HEK293T (cell line): ENCODE data around the gene SRRM3.

ENCODE experiments used
- ARNT ChIP-seq: fragments of 450-650 bp; IDR thresholded peaks from 2 replicates; pipeline ENCODE4 v1.6.1; 2017; ENCODE audit warnings: mild to moderate bottlenecking
- BHLHE40 ChIP-seq: fragments of 450-650 bp; IDR thresholded peaks from 2 replicates; pipeline ENCODE4 v1.6.1; 2016; ENCODE audit warnings: mild to moderate bottlenecking, moderate library complexity, borderline replicate concordance
- ELF4 ChIP-seq: fragments of 450-650 bp; IDR thresholded peaks from 2 replicates; pipeline ENCODE4 v1.6.1; 2017; ENCODE audit warnings: antibody characterized with exemption
- FOXA1 ChIP-seq: fragments of 450-650 bp; IDR thresholded peaks from 2 replicates; pipeline ENCODE4 v1.6.1; 2016; ENCODE audit warnings: mild to moderate bottlenecking
- FOXK2 ChIP-seq: fragments of 450-650 bp; IDR thresholded peaks from 2 replicates; pipeline ENCODE4 v1.6.1; 2016; ENCODE audit warnings: mild to moderate bottlenecking
- FOXM1 ChIP-seq: fragments of 450-650 bp; IDR thresholded peaks from 2 replicates; pipeline ENCODE4 v1.6.1; 2017; ENCODE audit warnings: mild to moderate bottlenecking, borderline replicate concordance
- LEF1 ChIP-seq: fragments of 450-650 bp; IDR thresholded peaks from 2 replicates; pipeline ENCODE4 v1.6.1; 2017; ENCODE audit warnings: mild to moderate bottlenecking, borderline replicate concordance
- SP1 ChIP-seq: fragments of 450-650 bp; IDR thresholded peaks from 2 replicates; pipeline ENCODE4 v1.6.1; 2017
- SUZ12 ChIP-seq: fragments of 450-650 bp; IDR thresholded peaks from 2 replicates; pipeline ENCODE4 v1.6.1; 2016; ENCODE audit warnings: mild to moderate bottlenecking
- TARDBP ChIP-seq: fragments of 450-650 bp; IDR thresholded peaks from 2 replicates; pipeline ENCODE4 v1.6.1; 2016
- ZNF384 ChIP-seq: fragments of 450-650 bp; IDR thresholded peaks from 2 replicates; pipeline ENCODE4 v1.6.1; 2016
- TF ChIP-seq, protein P1 (sequence below): fragments of 450-650 bp; IDR thresholded peaks from 2 replicates; pipeline ENCODE4 v1.6.1; 2016

GRCh38 chr7:76222333-76222732 lies 20.6 kb downstream of the SRRM3 start:
- TF ChIP-seq SP1 (no peak), FOXM1 (no peak), FOXA1 (no peak), FOXK2 (no peak), TARDBP (no peak), SUZ12 (no peak), ELF4 (no peak), ARNT (no peak), BHLHE40 (no peak), LEF1 (no peak), ZNF384 (no peak)
- TF ChIP-seq, protein P1, sequence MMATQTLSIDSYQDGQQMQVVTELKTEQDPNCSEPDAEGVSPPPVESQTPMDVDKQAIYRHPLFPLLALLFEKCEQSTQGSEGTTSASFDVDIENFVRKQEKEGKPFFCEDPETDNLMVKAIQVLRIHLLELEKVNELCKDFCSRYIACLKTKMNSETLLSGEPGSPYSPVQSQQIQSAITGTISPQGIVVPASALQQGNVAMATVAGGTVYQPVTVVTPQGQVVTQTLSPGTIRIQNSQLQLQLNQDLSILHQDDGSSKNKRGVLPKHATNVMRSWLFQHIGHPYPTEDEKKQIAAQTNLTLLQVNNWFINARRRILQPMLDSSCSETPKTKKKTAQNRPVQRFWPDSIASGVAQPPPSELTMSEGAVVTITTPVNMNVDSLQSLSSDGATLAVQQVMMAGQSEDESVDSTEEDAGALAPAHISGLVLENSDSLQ, result no peak
